ENCODE data around the gene PIEZO1. TPM values are rescaled to one million over a fixed set of nuclear protein-coding genes. Genes with fewer than 3 reads are reported as not detected.

PIEZO1 gene
- total and polyA plus RNA-seq, 7 donors = 18.0 to 242 (median 126) TPM

- no peaks in the 10 kb centered on the region for H3K9me3 ChIP-seq
- no peak overlapping the region for H3K4me3 ChIP-seq
- peaks cover 14 to 80% (median 59%) of the 10 kb centered on the region in 4 donors for H3K36me3 ChIP-seq
- no peak overlapping the region for H3K27ac ChIP-seq
- H3K27me3 ChIP-seq = no peaks in the 10 kb centered on the region
- peaks cover 0 to 10% (median 8%) of the 10 kb centered on the region in 4 donors for H3K4me1 ChIP-seq
- TF ChIP-seq EP300 (IDR thresholded peaks at IDR 0.05) (no peak), CTCF (IDR thresholded peaks at IDR 0.05) (no peak), POLR2A (IDR thresholded peaks at IDR 0.05) (no peak), POLR2AphosphoS5 (IDR thresholded peaks at IDR 0.05) (no peak)
- DNase-seq = no peak
- intact Hi-C loops (cut with DNase I) = no loop called here
- 85 to 88% methylated on average over 27 of the region's 27 CpGs for WGBS, 2 donors
Measured at GRCh38 chr16:88733630-88734360, 51.2 kb downstream of the PIEZO1 start.

- no peak overlapping the region for H3K4me3 ChIP-seq
- WGBS, 2 donors = 89 to 91% methylated on average over 13 of the region's 13 CpGs
- H3K27ac ChIP-seq = no peak overlapping the region
- TF ChIP-seq POLR2AphosphoS5 (IDR thresholded peaks at IDR 0.05) (no peak), CTCF (IDR thresholded peaks at IDR 0.05) (no peak), POLR2A (IDR thresholded peaks at IDR 0.05) (no peak), EP300 (IDR thresholded peaks at IDR 0.05) (no peak)
- no peaks in the 10 kb centered on the region for H3K9me3 ChIP-seq
- H3K36me3 ChIP-seq = peaks cover 14 to 77% (median 59%) of the 10 kb centered on the region in 4 donors
- no peak for DNase-seq
- intact Hi-C loops (cut with DNase I) = no loop called here
- H3K27me3 ChIP-seq = no peaks in the 10 kb centered on the region
- peaks cover 0 to 10% (median 7%) of the 10 kb centered on the region in 4 donors for H3K4me1 ChIP-seq
Measured at GRCh38 chr16:88732961-88733294, 52.1 kb downstream of the PIEZO1 start.

GRCh38 chr16:88732172-88732960, 52.7 kb downstream of the PIEZO1 start:
- intact Hi-C loops (cut with DNase I) = no loop called here
- DNase-seq = no peak
- Histone ChIP-seq H3K4me3 (no peak overlapping the region), H3K4me1 (peaks cover 0 to 4% (median 1%) of the 10 kb centered on the region in 4 donors), H3K9me3 (no peaks in the 10 kb centered on the region), H3K27me3 (no peaks in the 10 kb centered on the region), H3K36me3 (peaks cover 14 to 78% (median 63%) of the 10 kb centered on the region in 4 donors), H3K27ac (peak overlapping the region in 3 of 4 donors; percentile 5 to 31 (median 31))
- TF ChIP-seq CTCF (IDR thresholded peaks at IDR 0.05) (no peak), EP300 (IDR thresholded peaks at IDR 0.05) (no peak), POLR2A (IDR thresholded peaks at IDR 0.05) (no peak), POLR2AphosphoS5 (IDR thresholded peaks at IDR 0.05) (no peak)
- WGBS, 2 donors = 77 to 85% methylated on average over 30 of the region's 30 CpGs

- no peaks in the 10 kb centered on the region for H3K27me3 ChIP-seq
- no peak overlapping the region for H3K4me3 ChIP-seq
- peaks cover 20 to 84% (median 67%) of the 10 kb centered on the region in 4 donors for H3K36me3 ChIP-seq
- H3K27ac ChIP-seq = peak overlapping the region in 2 of 4 donors; percentile 31
- no peak for DNase-seq
- intact Hi-C loops (cut with DNase I) = no loop called here
- H3K9me3 ChIP-seq = no peaks in the 10 kb centered on the region
- H3K4me1 ChIP-seq = no peaks in the 10 kb centered on the region
- TF ChIP-seq EP300 (IDR thresholded peaks at IDR 0.05) (no peak), POLR2AphosphoS5 (IDR thresholded peaks at IDR 0.05) (no peak), POLR2A (IDR thresholded peaks at IDR 0.05) (no peak), CTCF (IDR thresholded peaks at IDR 0.05) (no peak)
- 75 to 84% methylated on average over 15 of the region's 15 CpGs for WGBS, 2 donors
Measured at GRCh38 chr16:88731699-88732098, 53.3 kb downstream of the PIEZO1 start.
